Calu3 (cell line): Measurements from ENCODE around the gene SLC25A25. TPM values are rescaled to one million over a fixed set of nuclear protein-coding genes. Genes with fewer than 3 reads are reported as not detected.

Experiments
- BruUV-seq: library from RNA; stranded (reverse); fragments of 400-500 nt; replicated peaks from 2 replicates; lab custom pipeline; 2021; lab: Mats Ljungman, UMichigan
- CTCF ChIA-PET: fragments of 300-600 bp; sonication (Branson Sonifier 250); formaldehyde crosslinking; loops from one replicate; lab custom pipeline; 2022; ENCODE audit warnings: antibody characterized with exemption; lab: Charles Lee
- DNase-seq: peaks from one replicate; pipeline ENCODE4 v3.0.0; 2022
- H3K27ac Mint-ChIP-seq: one replicate; pipeline ENCODE4 v1.8.0; 2022; ENCODE audit warnings: mixed read lengths; ENCODE audit not compliant: unreplicated experiment
- H3K27me3 Mint-ChIP-seq: one replicate; pipeline ENCODE4 v1.8.0; 2022; ENCODE audit warnings: mixed read lengths; ENCODE audit not compliant: unreplicated experiment
- H3K36me3 Mint-ChIP-seq: one replicate; pipeline ENCODE4 v1.8.0; 2022; ENCODE audit warnings: mild to moderate bottlenecking, moderate library complexity, mixed read lengths; ENCODE audit not compliant: insufficient read depth, unreplicated experiment
- H3K4me1 Mint-ChIP-seq: one replicate; pipeline ENCODE4 v1.8.0; 2022; ENCODE audit warnings: mild to moderate bottlenecking, low read depth, mixed read lengths; ENCODE audit not compliant: unreplicated experiment
- H3K4me3 Mint-ChIP-seq: one replicate; pipeline ENCODE4 v1.8.0; 2022; ENCODE audit warnings: mild to moderate bottlenecking, low read depth, moderate library complexity, mixed read lengths; ENCODE audit not compliant: unreplicated experiment
- H3K9me3 Mint-ChIP-seq: one replicate; pipeline ENCODE4 v1.8.0; 2022; ENCODE audit warnings: low read depth, mixed read lengths; ENCODE audit not compliant: unreplicated experiment
- intact Hi-C: fragments of 100-400 bp; cut with micrococcal nuclease; formaldehyde crosslinking; loops from one replicate; pipeline ENCODE4 v1.10.0; 2022; ENCODE audit not compliant: unreplicated experiment
- total RNA-seq: library from RNA; stranded (reverse); gene quantifications from 2 replicates; pipeline ENCODE4 v1.2.3, GENCODE V29; 2022
- TF ChIP-seq, protein P1 (sequence below): fragments of 200-600 bp; IDR thresholded peaks from one replicate; pipeline ENCODE4 v1.8.0; 2022; ENCODE audit warnings: antibody characterized with exemption; ENCODE audit not compliant: unreplicated experiment

Gene SLC25A25
- total RNA-seq, 1 experiment from 2014 or later: 19.5 TPM

DNA sequence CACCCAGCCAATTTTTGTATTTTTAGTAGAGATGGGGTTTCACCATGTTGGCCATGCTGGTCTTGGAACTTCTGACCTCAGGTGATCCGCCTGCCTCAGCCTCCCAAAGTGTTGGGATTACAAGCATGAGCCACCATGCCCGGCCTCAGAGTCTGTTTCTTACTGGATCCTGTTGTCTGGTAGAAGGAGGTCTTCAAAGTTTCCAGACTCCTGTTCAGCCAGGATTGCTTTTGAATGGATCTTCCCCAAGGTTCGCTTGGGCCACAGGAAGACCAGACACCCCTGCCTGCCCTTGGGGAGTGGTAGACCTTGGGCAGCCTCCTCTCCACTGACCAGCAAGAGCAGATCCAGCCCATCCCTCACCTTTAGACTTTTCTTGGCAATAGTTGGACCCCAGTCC lies 73.6 kb downstream of the SLC25A25 start:
- BruUV-seq: no TSS peak
- intact Hi-C loops: no loop called here
- no peak for DNase-seq
- Mint-ChIP-seq H3K27me3 (no peaks in the 10 kb centered on the region), H3K9me3 (no peaks in the 10 kb centered on the region), H3K4me1 (peaks cover 37% of the 10 kb centered on the region), H3K27ac (peak overlapping the region; percentile 27), H3K4me3 (no peak overlapping the region), H3K36me3 (peaks cover 29% of the 10 kb centered on the region)
- CTCF ChIA-PET: no interaction called here
- TF ChIP-seq, protein P1, sequence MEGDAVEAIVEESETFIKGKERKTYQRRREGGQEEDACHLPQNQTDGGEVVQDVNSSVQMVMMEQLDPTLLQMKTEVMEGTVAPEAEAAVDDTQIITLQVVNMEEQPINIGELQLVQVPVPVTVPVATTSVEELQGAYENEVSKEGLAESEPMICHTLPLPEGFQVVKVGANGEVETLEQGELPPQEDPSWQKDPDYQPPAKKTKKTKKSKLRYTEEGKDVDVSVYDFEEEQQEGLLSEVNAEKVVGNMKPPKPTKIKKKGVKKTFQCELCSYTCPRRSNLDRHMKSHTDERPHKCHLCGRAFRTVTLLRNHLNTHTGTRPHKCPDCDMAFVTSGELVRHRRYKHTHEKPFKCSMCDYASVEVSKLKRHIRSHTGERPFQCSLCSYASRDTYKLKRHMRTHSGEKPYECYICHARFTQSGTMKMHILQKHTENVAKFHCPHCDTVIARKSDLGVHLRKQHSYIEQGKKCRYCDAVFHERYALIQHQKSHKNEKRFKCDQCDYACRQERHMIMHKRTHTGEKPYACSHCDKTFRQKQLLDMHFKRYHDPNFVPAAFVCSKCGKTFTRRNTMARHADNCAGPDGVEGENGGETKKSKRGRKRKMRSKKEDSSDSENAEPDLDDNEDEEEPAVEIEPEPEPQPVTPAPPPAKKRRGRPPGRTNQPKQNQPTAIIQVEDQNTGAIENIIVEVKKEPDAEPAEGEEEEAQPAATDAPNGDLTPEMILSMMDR: no peak

DNA sequence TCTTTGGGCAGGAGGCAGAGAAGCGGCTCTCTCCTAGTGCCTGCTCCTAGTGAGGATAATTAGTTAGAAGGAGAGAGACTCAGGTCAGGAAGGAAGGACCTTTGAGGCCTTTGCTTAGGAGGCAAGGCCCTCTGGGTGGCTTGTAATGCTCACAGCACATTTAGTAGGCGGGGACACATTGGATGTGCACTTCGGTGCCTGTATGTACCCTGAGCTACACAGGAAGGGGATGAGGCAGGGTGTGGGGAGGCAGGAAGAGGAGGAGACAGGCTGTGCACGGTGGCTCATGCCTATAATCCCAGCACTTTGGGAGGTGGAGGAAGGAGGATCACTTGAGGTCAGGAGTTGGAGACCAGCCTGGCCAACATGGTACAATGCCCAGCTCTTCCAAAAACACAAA lies 74.0 kb downstream of the SLC25A25 start:
- TF ChIP-seq, protein P1: no peak
- CTCF ChIA-PET: no interaction called here
- H3K27me3 Mint-ChIP-seq: no peaks in the 10 kb centered on the region
- H3K4me3 Mint-ChIP-seq: no peak overlapping the region
- no TSS peak for BruUV-seq
- H3K9me3 Mint-ChIP-seq: no peaks in the 10 kb centered on the region
- intact Hi-C loops: no loop called here
- no peak for DNase-seq
- H3K27ac Mint-ChIP-seq: peak overlapping the region; percentile 27
- H3K36me3 Mint-ChIP-seq: peaks cover 28% of the 10 kb centered on the region
- H3K4me1 Mint-ChIP-seq: peaks cover 37% of the 10 kb centered on the region

DNA sequence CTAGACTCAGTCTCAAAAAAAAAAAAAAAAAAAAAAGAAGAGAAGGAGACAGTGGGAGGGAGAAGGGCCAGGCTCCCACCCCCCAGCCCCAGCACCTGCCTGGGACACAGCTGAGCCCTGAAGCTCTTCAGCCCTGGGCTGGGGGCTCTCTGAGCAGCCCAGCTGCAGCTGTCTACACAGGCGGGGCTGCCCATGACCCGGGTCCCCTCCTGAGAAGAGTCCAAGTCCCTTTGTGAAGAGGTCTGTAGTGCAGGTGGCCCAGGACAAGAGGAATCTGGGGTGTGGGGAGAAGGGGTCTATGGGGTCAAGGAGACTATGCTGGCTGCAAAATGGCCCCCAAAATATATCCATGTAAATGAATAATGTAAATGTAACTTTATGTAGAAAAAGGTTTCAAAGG lies 74.6 kb downstream of the SLC25A25 start:
- Mint-ChIP-seq H3K27ac (peak overlapping the region; percentile 27), H3K4me3 (no peak overlapping the region), H3K36me3 (peaks cover 23% of the 10 kb centered on the region), H3K9me3 (no peaks in the 10 kb centered on the region), H3K27me3 (no peaks in the 10 kb centered on the region), H3K4me1 (peaks cover 33% of the 10 kb centered on the region)
- intact Hi-C loops: no loop called here
- TF ChIP-seq, protein P1: no peak
- no TSS peak for BruUV-seq
- CTCF ChIA-PET: no interaction called here
- DNase-seq: no peak

DNA sequence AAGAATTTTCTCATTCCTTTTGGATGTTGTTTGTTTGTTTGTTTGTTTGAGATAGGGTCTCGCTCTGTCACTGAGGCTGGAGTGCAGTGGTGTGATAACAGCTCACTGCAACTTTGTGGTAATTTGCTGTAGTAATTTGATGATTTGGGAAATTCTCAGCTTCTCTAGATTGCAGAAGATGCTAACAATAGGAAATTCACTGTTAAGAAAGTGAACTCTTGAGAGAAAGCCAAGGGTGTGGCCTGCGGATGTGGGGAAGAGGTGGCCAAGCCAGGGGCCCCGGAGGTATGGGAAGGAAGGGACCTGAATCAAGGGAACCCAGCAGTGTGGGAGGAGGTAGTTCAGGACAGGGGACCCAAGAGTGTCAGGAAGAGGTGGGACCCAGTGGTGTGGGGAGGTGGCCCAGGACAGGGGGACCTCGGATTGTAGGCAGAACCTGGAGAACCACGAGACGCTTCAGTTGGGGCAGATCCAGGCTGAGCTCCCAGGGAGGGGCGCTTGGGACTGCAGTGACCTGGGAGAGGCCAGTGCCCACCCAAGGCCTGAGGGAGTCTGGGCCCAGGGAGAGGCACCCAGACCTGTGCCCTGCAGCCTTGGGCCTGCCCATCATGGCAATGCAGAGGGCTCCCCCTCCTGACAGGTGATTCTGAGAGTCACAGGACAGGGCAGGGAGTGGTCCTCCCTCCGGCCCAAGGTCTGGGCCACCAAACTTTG lies 75.7 kb downstream of the SLC25A25 start:
- Mint-ChIP-seq H3K9me3 (no peaks in the 10 kb centered on the region), H3K27ac (peak overlapping the region; percentile 95), H3K27me3 (no peaks in the 10 kb centered on the region), H3K4me3 (peak overlapping the region; percentile 17), H3K36me3 (peaks cover 21% of the 10 kb centered on the region), H3K4me1 (peaks cover 28% of the 10 kb centered on the region)
- BruUV-seq: no TSS peak
- DNase-seq: peak; percentile 66
- intact Hi-C loops: no loop called here
- CTCF ChIA-PET: no interaction called here
- TF ChIP-seq, protein P1: no peak
